ENCODE results near the gene RTEL1.
A peak's percentile ranks its signal among the peaks of the same experiment; 100 is the strongest.

RTEL1 gene

DNA sequence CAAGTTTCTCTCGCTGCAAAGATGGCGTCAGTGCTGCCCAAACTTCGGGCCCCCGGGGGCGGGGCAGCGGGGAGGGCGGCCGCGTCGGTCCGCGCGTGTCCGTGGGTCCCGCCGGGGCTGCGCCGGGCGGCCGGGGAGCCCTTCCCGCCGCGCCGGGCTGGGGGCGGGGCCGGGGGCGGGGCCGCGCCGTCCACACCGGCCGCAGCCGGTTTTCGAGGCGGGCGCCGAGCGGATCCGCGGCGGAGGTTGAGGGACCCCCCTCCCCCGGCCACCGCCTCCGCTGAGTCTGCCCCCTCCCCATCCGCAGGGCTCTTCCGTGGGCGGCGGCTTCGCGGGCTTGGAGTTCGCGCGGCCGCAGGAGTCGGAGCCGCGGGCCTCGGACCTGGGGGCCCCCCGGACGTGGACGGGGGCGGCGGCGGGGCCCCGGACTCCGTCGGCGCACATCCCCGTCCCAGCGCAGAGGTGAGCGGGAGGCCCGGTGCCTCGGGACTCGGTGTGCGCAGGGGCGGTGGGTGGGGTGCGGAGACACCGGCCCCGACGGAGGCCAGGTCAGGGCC is 82.0 kb downstream of the RTEL1 start:
- peak; percentile 34 for DNase-seq (ENCODE audit: low spot score)
- no peak for FAIRE-seq

DNA sequence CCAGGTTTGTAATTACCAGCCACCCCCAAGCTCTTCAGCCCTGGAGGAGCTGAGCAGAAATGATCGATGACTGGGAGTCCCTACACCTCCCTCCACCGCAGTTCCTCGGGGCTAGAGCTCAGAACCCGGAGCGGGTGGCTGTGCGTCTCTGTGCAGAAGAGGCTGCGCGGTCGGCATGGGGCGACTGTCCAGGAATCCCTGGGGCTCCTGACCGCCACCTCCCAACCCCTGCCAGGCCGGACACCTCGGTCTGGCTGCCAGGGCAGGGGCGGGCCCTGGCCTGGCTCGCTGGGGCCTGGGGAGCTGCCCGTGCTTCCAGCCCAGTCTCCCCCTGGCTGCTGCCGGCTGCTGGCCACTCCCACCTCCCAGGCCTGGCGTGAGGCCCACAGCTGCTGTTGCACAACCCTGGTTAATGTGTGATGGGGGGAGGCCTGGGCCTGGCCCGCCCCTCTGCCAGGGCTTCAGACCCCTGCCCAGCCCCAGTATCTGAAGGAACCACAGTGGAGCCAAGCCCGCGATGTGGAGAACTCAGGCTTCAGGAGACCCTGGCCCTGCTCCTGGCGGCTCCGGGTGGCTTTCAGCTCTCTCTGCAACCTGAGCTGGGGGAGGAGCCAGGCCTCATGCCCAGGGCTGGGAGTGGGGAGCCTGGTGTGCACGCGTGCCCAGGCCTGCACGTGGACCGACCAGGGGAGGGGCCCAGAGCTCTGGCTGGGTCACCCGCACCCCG is 82.7 kb downstream of the RTEL1 start:
- DNase-seq (ENCODE audit: low spot score): peak; percentile 89
- peak; percentile 74 for FAIRE-seq

- FAIRE-seq (no peak), DNase-seq (ENCODE audit: low spot score) (no peak)
Observed at GRCh38 chr20:63741354-63741675, 83.2 kb downstream of the RTEL1 start.

DNA sequence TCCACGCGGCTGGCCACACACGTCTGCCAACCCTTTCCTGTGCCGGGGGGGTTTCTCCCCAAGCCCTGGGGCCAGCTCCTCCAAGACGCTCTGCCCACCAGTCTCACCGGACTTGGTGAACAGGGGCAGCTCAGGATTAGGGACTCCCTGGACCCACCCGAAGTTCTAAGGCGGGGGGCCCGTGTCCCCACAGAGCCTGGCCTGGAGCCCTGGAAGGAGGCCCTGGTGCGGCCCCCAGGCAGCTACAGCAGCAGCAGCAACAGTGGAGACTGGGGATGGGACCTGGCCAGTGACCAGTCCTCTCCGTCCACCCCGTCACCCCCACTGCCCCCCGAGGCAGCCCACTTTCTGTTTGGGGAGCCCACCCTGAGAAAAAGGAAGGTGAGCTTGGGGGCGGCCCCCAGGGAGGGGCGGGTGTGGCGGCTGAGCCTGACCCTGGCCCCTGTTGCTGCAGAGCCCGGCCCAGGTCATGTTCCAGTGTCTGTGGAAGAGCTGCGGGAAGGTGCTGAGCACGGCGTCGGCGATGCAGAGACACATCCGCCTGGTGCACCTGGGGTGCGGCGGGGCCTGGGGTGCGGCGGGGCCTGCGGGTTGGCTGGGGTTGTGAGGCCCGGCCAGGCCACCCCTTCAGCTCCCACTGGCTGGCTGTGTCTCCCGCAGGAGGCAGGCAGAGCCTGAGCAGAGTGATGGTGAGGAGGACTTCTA is 83.7 kb downstream of the RTEL1 start:
- DNase-seq (ENCODE audit: low spot score): no peak
- FAIRE-seq: no peak

DNA sequence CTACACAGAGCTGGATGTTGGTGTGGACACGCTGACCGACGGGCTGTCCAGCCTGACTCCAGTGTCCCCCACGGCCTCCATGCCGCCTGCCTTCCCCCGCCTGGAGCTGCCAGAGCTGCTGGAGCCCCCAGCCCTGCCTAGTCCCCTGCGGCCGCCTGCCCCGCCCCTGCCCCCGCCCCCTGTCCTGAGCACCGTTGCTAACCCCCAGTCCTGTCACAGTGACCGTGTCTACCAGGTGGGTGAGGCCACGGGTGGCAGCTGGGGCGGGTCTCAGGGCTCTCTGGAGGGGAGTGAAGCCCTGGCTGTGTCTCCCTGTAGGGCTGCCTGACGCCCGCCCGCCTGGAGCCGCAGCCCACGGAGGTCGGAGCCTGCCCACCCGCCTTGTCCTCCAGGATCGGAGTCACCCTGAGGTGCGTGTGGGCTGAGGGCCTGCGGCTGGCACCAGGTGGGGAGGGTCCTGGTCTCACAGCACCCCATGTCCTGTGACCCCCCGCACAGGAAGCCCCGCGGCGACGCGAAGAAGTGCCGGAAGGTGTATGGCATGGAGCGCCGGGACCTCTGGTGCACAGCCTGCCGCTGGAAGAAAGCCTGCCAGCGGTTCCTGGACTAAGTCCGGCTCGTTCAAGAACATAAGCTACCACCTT is 84.4 kb downstream of the RTEL1 start:
- FAIRE-seq: no peak
- DNase-seq (ENCODE audit: low spot score): no peak

DNA sequence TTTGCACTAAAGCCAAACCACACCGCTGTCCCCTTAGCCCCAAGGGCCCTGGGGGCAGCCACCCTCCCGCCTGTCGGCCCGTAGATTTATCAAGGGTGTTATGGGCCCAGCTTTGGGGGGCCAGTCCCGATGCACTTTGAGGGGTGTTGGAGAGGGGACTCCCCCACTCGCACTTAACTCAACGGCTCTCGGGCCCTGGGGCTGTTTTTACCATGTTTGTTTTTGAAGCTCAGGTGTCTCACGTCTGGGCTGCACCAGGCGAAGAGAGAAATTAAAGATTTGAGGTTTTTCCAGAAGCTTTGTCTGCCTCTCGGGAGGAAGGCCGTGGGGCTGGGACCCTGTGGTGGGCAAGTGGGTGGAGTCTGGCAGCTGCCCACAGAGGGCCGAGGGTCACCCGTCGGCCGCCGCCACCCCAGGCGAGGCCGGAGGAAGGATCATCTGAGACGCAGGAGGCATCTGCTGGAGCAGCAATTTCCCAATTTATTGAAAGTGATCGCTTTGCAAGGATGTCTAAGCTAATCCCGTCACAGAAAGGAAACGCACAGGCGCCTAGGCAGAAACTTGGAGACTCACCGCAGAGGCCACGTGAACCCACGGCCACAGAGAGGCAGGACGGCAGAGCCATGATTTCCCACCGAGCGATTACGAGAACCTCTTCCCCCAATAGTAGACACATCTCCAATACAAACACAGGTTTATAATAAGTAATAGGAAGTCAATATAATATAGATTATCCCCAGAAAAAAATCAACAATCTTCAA is 85.3 kb downstream of the RTEL1 start:
- no peak for FAIRE-seq
- DNase-seq (ENCODE audit: low spot score): no peak

DNA sequence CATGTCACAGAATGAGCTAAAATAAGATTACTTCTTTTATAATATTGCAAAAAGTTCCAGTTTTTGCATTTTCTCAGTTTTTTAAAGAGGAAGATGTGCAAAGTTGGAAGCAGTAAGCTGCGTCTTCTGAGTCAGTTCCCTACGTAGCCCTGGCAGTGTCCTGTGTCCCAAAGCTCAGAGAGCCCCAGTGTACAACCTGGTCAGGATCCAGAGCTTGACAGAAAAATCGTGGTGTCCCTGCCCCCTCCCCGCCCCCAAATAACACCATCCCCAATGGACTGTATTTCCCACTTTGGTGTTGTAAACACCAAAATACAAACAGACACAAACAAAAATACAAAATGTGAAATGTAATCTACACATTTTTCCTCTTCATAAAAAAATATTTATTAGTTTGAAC is 86.0 kb downstream of the RTEL1 start:
- DNase-seq (ENCODE audit: low spot score): no peak
- FAIRE-seq: no peak

DNA sequence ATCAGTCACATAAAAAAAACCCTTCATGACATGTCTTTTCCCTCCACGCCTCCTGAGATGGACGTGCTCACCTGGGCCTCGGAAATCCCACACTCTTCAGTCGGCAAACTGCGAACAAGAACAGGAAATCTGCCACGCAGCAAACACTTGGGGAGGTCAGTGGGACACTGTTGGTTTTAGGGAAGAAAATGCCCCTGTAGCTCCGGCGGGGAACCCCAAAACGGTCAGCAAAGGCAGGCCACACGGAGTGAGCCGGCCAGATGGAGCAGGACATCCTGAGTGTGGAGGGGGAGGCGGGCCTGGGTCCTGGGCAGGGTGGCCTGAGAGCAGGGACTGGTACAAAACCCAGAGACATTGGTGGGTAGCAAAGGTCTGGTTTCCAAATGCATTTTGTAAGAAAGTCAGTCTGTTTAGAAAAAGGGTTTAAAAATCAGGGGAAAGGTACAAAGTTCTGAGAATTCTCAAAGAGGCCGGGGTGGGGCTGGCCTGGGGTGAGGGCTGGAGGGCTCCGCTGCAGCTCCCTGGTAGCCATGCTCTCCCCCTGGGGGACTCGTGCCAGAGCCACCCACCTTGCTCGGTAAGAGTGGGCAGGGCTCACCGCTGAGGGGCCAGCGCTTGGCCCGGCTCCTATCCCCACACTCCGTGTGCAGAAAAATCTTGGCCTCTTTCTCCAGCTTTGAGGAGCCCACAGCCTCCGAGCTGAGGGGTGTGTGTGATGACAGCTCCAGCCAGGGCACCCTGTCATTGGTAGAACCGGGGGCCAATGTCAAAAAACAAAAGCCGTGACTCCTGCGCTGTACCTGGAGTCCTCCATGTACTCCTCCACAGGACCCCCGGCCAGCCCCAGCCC is 86.7 kb downstream of the RTEL1 start:
- FAIRE-seq (no peak), DNase-seq (ENCODE audit: low spot score) (no peak)

GRCh38 chr20:63745424-63745805 is 87.3 kb downstream of the RTEL1 start:
- no peak for FAIRE-seq
- DNase-seq (ENCODE audit: low spot score): no peak
